ENCODE data around the gene RBM27. TPM values are rescaled to one million over a fixed set of nuclear protein-coding genes. Genes with fewer than 3 reads are reported as not detected.

The RBM27 gene
- total RNA-seq, 4 donors from 2014 or later: 14.9 to 38.9 (median 17.3) TPM

GRCh38 chr5:146248561-146248960, 45.2 kb downstream of the RBM27 start:
- ATAC-seq (ENCODE audit: low FRiP score) (no peak), DNase-seq (ENCODE audit: low spot score) (no peak)
- TF ChIP-seq CTCF (IDR thresholded peaks at IDR 0.05): no peak

GRCh38 chr5:146249801-146250200, 46.4 kb downstream of the RBM27 start:
- ATAC-seq (ENCODE audit: low FRiP score) (no peak), DNase-seq (ENCODE audit: low spot score) (no peak)
- no peak for TF ChIP-seq CTCF (IDR thresholded peaks at IDR 0.05)

Small RNAs within 50 kb of the gene (small RNA-seq; reads per million reads assigned to genes)
- gene RNU7-180P: not detected

Other genes starting within 250 kb of the RBM27 start
- not detected for gene PLAC8L1, start 98.0 kb upstream of the RBM27 start, total RNA-seq
- 10 to 100 TPM; 62.7 to 92.2 (median 83.9) TPM for gene LARS1, start 21.0 kb upstream of the RBM27 start, total RNA-seq
- gene POU4F3, start 135.2 kb downstream of the RBM27 start, total RNA-seq: under 1 TPM in 1 of 4 donors, not detected in 3; 0.32 TPM
- 100 to 1,000 TPM in 1 of 4 donors, 10 to 100 TPM in 3; 47.0 to 127 (median 58.4) TPM for gene TCERG1, start 243.7 kb downstream of the RBM27 start, total RNA-seq

All from omental fat pad (tissue), 4 donors.